ENCODE results near the gene RAB3IL1.

The RAB3IL1 gene

GRCh38 chr11:61918251-61918937, 1.0 kb upstream of the RAB3IL1 start:
- TF ChIP-seq GATA2 (IDR thresholded peaks at IDR 0.05; ENCODE audit: low read depth, low read length) (no peak), GATA3 (IDR thresholded peaks at IDR 0.05; ENCODE audit: low read depth, low read length) (no peak)

- TF ChIP-seq GATA3 (IDR thresholded peaks at IDR 0.05; ENCODE audit: low read depth, low read length), result no peak
- no peak for TF ChIP-seq GATA2 (IDR thresholded peaks at IDR 0.05; ENCODE audit: low read depth, low read length)
These were observed 531 bp downstream of the RAB3IL1 start for GRCh38 chr11:61916737-61917333.

GRCh38 chr11:61914471-61915171, 2.7 kb downstream of the RAB3IL1 start:
- TF ChIP-seq GATA3 (IDR thresholded peaks at IDR 0.05; ENCODE audit: low read depth, low read length) (no peak), GATA2 (IDR thresholded peaks at IDR 0.05; ENCODE audit: low read depth, low read length) (no peak)

GRCh38 chr11:61913699-61914395, 3.5 kb downstream of the RAB3IL1 start:
- no peak for TF ChIP-seq GATA2 (IDR thresholded peaks at IDR 0.05; ENCODE audit: low read depth, low read length)
- TF ChIP-seq GATA3 (IDR thresholded peaks at IDR 0.05; ENCODE audit: low read depth, low read length), result no peak

- no peak for TF ChIP-seq GATA3 (IDR thresholded peaks at IDR 0.05; ENCODE audit: low read depth, low read length)
- TF ChIP-seq GATA2 (IDR thresholded peaks at IDR 0.05; ENCODE audit: low read depth, low read length), result no peak
These were observed 4.2 kb downstream of the RAB3IL1 start for GRCh38 chr11:61912991-61913698.

- TF ChIP-seq GATA2 (IDR thresholded peaks at IDR 0.05; ENCODE audit: low read depth, low read length) (no peak), GATA3 (IDR thresholded peaks at IDR 0.05; ENCODE audit: low read depth, low read length) (no peak)
These were observed 4.9 kb downstream of the RAB3IL1 start for GRCh38 chr11:61912530-61912898.

GRCh38 chr11:61911701-61912529, 5.5 kb downstream of the RAB3IL1 start:
- TF ChIP-seq GATA3 (IDR thresholded peaks at IDR 0.05; ENCODE audit: low read depth, low read length) (no peak), GATA2 (IDR thresholded peaks at IDR 0.05; ENCODE audit: low read depth, low read length) (no peak)

- no peak for TF ChIP-seq GATA3 (IDR thresholded peaks at IDR 0.05; ENCODE audit: low read depth, low read length)
- no peak for TF ChIP-seq GATA2 (IDR thresholded peaks at IDR 0.05; ENCODE audit: low read depth, low read length)
These were observed 6.2 kb downstream of the RAB3IL1 start for GRCh38 chr11:61911128-61911700.

- no peak for TF ChIP-seq GATA2 (IDR thresholded peaks at IDR 0.05; ENCODE audit: low read depth, low read length)
- TF ChIP-seq GATA3 (IDR thresholded peaks at IDR 0.05; ENCODE audit: low read depth, low read length), result no peak
These were observed 6.9 kb downstream of the RAB3IL1 start for GRCh38 chr11:61910187-61911127.

GRCh38 chr11:61908730-61909316, 8.5 kb downstream of the RAB3IL1 start:
- TF ChIP-seq GATA2 (IDR thresholded peaks at IDR 0.05; ENCODE audit: low read depth, low read length) (no peak), GATA3 (IDR thresholded peaks at IDR 0.05; ENCODE audit: low read depth, low read length) (no peak)
